T-helper 2 cell treated with Interferon-gamma antibody and Interleukin-4, amounts not matched to agents 100 ng/mL and 5 ng/mL, for 36 hours (primary cell): ENCODE data around the gene ANTKMT. TPM values are rescaled to one million over a fixed set of nuclear protein-coding genes. Genes with fewer than 3 reads are reported as not detected.

ENCODE experiments used
- intact Hi-C: fragments of 100-400 bp; cut with micrococcal nuclease; formaldehyde crosslinking; loops from one replicate; pipeline ENCODE4 v1.15.1; 2023
- total RNA-seq: library from RNA; stranded (reverse); gene quantifications from 2 replicates; pipeline ENCODE4 v1.2.3, GENCODE V29; 2022

ANTKMT gene
- total RNA-seq, 1 donor from 2014 or later, result 25.9 TPM

DNA sequence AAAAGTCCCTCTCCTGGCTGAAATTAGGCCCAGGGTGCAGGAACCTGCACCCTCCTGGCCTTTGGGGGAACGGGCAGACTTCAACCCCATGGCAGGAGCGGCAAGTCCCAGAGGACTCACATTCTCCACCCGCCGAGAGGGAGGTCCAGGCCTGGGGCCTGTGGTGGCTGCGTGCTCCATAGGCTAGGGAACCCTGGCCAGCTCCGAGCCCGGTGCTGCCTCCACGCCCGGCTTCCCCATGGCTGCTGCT, 5.2 kb downstream of the ANTKMT start:
- intact Hi-C loops, result no loop called here

DNA sequence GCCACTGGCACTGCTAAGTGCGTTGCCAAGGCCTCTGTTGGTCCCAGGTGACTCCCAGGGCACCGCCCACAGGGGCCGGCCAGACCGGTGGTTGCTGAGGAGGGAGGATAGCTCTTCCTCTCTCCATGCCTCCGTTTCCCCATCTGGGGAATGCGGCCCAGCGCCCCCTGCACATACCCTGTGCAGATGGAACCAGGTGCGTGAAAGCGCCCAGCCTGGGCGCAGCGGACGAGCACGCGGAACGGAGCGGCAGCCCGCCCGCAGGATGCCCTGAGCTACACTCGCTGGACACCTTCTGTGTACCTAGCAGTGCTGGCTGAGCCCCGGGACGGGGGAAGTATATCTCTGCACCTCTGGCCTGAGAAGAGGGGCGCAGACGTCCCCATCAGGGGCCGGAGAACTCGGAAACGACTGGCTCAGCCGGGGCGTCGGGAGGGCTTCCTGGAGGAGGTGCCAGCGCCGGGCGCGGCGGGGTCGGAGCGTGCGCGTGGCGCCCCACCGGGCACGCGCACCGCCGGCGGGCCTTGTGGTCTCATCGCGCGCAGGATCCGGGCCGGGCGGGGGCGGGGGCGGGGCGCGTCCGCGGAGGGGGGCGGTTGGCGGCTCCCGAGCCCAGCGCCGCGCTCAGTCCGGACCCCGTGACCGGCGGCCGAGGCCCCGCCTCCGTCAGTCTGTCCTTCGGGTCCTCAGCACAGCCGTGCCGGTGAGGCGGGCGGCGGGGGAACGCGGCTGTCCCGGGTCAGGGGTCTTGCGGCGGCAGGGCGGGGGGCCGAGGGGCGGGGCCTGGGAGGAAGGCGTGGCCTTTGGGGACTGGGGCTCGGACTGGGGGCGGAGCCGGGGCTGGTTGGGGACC, 5.7 kb downstream of the ANTKMT start, which contains the start of the genes CCDC78 and HAGHL:
Gene CCDC78, minus strand, starts transcription at position 6 of the 853 bp plus-strand sequence. CDS start 76 bp downstream, outside the sequence.
Gene HAGHL, plus strand, starts transcription at position 669 of the 853 bp plus-strand sequence. CDS start 404 bp downstream, outside the sequence.
- intact Hi-C loops, result no loop called here

DNA sequence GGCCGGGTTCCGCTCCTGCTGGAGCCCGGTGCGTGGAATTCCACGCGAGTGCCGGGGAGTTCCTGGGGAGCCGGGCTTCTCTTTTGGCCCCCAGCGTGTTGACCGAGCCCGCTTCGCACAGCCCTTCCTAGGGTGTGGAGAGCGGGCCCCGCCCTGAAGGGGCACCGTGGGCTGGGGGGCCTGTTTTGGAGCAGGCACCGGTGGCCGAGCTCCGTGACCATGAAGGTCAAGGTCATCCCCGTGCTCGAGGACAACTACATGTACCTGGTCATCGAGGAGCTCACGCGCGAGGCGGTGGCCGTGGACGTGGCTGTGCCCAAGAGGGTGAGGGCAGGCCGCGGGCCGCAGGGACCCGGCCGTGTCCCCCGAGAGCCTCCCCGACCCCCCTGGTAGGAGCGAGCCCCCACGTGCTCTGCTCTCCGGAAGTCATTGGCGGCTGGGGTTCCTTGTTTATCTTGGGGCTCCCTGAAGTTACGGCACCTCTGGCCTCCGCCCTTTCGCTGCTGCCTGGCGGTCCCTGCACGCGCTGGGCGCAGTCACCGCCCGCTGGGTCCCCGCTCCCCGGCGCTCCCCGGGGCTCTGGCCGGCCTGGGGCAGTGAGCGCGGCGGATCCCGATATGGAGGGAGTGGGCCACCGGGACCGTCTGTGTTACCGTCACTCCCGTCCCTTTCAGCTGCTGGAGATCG, 6.5 kb downstream of the ANTKMT start:
- intact Hi-C loops, result no loop called here

DNA sequence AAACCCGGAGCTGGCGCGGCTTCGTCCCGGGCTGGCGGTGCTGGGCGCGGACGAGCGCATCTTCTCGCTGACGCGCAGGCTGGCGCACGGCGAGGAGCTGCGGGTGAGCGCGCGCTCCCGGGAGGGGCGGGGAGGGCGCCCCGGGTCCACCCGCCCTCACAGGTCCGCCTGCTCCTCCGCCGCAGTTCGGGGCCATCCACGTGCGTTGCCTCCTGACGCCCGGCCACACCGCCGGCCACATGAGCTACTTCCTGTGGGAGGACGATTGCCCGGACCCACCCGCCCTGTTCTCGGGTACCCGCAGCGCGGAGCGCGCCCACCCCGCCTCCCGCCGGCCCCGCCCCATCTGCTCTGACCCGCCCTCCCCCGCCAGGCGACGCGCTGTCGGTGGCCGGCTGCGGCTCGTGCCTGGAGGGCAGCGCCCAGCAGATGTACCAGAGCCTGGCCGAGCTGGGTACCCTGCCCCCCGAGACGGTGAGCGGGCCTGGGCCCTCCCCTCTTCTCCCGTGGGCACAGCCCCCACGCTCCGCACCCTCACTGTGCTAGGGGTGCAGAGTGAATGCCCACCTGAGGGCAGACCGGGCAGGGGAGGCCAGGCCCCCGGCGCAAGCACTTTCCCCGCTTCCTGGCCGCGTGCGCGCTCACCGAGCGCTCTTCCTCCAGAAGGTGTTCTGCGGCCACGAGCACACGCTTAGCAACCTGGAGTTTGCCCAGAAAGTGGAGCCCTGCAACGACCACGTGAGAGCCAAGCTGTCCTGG, 7.4 kb downstream of the ANTKMT start:
- intact Hi-C loops, result no loop called here

DNA sequence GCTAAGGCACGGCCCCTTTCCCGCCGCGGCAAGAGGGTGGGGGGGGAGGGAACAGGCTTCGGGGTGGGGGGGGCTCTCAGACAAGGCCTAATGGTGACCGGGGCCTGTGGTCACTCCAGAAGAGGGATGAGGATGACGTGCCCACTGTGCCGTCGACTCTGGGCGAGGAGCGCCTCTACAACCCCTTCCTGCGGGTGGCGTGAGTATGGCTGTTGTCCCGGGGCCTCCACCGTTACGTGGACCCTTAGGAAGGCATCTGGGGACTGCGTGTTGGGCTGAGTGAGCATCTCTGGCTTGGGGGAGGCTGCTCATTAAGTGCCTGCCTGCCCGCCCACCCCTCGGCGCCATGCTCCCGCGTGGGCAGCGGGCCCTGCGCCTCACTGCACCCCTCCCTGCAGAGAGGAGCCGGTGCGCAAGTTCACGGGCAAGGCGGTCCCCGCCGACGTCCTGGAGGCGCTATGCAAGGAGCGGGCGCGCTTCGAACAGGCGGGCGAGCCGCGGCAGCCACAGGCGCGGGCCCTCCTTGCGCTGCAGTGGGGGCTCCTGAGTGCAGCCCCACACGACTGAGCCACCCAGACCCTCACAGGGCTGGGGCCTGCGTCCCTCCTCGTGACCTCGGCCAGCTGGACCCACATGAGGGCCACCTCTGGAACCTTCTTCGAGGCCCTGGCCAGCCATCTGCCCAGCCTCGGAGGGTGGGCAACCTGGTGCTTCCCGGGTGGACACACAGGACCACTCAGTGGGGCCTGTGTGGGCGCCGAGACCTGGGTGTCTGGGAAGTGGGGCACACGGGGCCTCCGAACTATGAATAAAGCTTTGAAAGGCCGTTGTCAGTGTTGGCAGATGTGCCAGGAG, 8.2 kb downstream of the ANTKMT start:
- intact Hi-C loops, result no loop called here

DNA sequence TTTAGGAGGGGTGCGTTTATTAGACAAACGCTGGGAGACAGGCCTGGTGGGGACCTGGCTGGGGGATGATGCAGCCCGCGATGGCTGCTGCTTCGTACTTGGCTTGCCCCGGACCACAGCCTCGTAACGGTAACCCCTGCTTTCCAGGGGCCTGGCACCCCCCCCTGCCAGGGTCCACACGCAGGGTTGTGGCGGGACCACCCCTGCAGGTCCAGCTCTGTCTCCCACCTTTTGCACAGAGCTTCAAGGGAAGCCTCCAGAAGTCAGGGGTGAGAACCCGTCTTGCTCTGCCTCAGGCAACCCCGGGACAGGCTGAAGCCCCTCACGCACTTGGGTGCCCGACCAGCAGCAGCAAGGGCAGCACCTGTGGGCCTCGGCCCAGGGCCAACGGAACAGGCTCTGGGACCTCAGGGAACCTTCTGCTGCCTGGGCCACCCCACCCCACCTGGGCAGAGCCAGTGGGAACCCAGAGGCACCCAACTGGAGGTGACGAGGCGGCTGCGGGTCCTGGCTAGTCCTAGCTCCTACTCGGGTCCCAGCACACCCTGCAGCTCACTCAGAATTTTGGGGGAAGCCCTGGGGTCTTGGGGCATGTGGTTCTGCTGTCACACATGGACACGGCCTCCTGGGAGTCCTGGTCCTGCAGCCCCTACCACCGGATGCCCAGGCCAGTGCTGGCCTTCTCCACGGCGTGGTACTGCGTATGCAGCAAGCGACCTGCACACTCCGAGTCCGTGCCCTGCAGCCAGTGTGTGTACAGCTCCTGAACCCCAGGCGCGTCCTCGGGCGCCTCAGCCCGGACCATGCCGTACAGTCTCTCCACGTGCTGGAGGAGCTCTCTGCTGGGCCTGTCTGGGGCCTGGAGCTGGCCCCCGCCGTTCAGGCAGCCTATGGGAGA, 9.1 kb downstream of the ANTKMT start:
- intact Hi-C loops, result no loop called here

DNA sequence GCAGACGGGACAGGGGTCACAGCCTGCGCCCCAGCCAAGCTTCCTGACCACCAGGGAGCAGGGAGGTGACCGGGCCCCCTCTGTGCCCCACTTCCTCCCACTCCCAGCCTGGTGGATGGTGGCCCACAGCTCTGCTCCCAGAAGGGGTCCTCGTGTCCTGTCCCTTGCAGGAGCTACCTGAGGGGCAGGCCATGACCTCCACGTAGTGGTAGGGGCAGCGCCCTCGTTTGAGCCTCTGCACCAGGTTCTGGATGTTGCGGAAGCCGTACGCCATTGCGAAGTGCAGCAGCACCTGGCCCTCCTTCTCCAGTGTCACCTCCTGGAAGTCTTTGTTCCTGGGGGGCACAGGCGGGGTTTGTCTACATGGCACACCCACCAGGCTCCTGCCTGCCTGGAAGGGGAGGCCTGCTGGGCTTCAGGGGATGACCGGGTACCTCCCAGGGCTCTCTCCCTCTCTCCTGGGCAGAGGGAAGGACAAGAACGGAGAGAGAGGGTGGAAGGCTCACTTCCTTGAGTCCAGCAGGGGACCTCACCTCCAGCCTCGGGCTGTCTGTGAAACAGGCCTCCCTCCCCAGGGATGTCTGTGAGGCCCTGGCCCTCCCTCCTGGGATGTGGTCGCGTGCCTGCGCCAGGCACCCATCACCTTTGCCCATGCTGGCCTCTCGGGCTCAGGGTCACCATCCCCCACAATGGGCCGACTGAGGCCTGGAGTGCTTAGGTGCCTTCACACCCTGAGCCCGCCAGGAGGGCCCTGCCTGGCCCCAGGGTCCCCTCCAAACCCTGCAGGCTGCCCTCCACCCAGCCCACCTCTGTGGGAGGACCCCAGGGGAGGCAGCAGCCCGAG, 9.9 kb downstream of the ANTKMT start:
- intact Hi-C loops, result no loop called here

DNA sequence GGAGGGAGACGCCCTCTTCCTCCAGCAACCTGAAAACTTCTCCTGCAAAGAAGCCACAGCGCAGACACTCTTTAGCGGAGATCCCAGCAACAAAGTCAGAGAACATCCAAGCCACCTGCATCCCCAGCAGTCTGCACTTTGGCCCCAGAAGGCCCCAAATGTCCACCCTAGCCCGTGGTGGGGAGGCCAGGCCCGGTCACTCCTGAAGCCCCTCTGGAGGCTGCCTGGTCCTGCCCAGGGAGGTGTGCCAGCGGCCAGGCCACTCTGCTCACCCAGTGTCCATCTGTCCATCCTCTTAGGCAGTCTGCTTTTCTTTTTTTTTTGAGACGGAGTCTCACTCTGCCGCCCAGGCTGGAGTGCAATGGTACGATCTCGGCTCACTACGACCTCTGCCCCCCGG, 11.4 kb downstream of the ANTKMT start:
- intact Hi-C loops, result no loop called here

DNA sequence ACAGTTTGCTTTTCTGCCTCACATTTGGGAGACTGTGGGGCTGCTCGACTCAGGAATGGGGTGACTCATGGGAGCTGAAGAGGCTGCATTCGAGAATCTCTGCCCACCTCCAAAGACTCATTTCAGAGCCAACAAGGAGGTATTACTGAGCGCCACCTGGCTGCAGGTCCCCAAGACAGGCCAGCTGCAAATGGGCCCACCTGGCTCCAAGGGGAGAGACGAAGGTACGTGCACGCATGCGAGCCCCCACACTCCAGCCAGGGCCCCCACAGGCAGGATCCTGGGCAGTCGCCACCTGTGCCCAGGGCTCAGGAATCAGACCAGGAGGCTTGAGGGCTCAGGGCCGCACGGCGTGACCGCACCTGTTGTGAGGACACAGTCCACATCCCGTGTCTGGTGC, 12.0 kb downstream of the ANTKMT start:
- intact Hi-C loops, result no loop called here

DNA sequence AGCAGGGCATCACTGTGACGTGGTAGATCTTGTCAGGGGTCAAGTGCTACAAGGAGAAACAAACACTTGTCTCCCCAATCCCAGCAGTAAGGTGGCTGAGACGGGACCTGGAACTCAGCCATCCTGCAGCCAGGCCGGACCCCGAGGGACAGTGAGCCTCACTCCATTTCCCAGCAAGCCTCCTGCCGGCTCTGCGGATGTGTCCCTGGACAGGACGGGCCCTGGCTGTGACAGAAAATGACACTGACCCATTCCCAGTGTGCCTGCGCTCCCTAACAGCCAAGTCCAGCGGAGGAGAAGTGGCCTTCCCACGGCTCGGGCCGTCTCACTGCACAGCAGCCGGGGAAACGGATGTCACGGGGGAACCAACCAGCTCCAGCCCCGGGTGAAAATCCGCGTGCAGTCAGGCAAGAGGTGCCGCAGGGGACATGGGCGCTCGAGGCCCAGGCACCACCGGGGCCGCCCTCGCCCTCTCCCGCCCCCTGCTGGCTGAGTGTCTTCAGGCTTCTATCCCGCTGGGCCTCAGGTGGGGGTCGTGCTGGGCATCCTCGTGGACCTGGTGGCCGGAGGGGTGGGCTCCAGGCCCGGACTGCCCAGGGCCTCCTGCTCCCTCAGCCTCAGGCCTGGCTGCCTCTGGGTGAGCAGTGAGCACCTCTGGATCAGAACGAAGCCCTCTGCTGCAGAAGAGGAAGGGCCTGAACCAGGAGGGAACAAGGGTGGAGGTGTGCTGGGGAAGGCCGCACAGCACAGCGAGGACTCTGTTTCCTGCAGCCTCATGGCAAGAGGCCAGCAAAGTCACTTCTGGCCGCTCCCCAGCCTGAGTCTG, 12.6 kb downstream of the ANTKMT start:
- intact Hi-C loops, result no loop called here

DNA sequence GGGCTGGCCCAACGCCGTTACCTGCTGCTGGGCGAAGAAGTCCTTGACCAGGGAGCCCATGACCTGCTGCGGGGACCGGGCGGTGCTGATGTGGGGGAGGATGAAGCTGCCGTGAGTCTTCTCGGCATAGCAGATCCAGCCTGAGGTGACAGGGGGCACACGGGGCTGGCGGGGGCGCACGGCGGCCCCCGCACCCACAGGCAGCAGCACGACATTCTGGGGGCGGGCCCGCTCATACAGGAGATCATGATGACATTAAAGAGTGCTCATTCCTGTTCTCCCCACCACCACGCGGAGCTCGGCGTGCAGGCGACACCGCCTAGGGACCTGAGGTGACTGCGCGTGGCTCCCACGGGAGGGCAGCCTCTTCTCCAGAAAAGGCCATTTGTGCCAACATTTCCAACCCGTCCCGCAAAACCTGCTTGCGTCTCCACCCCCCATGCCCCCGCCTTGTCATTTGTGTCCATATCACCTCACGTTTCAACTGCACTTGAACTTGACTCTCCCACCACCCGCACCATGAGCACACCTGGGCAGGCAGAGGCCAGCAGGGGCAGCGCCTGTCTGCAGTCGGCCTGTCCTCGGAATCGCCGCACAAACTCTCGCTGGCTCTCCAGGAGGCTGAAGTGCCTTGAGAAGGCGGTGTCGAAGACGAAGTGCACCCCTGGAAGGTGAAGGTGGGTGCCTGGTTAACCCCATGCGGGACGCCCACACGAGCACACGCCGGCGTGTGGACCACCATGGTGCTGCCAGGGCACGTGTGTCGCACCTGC, 13.4 kb downstream of the ANTKMT start:
- intact Hi-C loops, result no loop called here

DNA sequence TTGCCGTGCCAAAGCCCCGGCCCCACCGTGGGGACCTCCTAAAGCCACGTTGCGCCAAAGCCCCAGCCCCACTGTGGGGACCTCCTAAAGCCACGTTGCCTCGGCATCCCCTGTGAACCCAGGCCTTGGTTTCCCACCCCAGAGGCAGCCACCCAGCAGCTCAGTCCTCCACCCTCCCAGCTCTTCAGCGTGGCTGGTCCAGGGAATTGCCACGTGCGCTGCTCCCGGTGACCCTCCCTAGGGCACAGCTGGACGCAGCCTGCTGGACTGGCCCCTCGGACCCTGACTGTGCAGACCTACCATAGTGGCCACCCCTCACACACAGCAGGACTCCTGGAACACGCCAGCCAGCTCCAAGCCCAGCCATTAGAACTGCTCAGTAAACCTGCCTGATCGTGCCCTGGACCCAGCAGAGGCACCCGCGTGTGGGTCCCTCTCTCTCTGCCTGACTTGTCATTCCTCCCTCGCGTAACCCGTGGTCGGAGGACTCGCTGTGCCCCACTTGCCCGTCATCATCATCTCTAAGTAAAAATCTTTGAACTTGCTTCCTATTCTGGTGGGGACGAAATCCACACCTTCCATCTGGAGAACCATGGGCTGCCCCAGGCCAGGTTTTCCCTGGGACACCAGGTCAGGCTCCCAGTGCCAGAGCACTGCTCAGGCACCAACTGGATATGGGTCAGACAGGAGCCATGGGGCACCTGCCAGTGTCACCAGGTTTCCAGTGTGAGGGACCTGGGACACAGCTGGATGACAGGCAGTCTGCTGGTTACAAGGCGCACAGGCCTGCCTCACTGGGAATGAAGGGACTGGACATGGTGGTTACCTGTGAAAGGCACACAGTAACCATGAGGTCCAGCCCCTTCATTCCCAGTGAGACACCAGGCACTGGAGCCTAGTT, 14.3 kb downstream of the ANTKMT start:
- intact Hi-C loops, result no loop called here

DNA sequence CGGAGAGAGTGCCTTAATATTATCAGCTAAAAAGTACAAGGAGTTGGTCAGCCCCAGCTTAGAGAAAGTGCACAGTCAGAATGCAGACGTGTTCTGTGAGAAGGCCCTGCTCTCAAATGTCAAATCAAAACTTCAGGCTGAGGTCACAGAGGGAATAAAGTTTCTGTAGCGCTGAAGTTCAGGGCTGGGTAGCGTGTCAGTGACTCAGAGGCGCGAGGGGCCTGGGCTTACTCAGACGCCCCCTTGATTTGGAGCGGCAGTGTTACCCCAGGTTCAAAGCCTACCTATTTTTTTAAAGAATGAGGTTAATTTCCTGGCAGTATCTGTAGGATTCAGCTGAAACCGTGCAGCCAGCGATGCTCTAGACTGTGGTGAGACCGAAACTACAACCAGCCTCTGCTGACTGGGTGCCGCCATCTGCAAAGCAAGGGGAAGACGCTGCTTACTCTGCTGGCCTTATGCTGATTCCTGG, 15.1 kb downstream of the ANTKMT start:
- intact Hi-C loops, result no loop called here

DNA sequence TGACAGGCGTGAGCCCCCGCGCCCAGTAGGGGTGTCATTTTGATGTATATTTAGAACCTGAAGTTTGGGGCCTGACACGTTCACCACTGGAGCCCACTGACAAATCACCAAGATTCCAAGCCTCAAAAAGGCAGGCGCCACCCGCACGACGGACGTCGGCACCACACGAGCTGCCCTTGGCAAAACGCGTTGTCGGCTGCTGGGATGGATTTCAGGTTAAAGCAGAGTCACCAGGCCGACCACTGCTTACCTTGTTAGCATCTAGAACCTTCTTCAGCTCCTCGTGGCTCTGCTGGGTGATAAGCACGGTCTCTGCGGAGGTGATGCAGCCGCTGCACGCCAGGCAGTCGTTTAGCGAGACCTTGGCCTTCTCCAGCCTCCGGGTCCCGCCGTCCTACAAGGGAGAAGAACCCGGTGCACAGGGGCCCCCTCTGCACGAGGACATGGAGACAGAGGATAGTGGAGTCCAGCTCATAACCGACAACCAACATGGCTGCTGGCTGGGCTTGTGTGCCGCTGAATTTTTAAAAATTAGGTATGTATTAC, 16.1 kb downstream of the ANTKMT start:
- intact Hi-C loops, result no loop called here

DNA sequence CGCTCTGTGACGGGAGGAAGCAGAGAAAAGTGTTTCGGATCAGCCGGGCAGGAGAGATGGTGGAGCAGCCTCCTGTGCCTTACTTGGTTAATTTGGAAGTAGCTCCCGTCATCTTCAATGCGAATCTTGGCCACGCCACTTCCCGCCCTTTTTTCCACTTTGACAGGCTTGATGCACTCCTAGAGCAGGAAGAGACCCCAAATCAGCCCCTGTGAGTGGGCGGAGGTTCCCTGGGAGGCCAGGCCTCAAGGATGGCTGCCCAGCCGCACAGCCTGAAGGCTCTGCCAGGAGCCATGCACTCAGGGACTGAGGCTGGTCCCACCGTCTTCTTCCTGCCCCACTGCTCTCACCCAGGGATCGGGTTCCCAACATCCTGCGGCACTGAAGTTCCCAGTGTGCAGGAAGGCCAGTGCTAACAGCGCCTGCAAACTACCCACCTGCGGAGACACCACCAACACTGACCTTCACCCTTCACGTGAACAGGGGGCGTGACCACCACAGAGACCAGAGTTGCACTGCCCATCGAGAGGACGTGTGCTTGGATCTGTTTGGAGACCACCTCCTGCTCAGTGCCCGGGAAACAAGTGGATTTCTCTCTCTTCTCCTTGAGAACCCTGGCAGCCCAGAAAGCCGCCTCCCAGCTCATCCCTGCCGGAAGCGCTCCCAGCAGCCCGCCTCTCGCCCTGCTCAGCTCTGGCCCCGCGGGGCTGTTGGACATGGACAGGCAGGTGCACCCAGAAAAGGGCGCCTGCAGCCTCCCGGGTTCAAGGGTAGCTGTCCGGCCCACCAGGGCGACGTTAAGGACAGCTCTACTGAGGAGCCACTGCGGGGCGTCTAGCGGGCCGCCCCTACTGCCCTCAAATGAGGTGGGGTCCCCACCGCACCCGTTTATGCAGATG, 18.9 kb downstream of the ANTKMT start:
- intact Hi-C loops, result loop anchor here (2.0 kb wide), 1 partner anchor 25 kb away; the partner anchor contains the start of gene METRN
